NCI-H2196 (cell line): ENCODE data around the gene ADCY3.
A peak's percentile ranks its signal among the peaks of the same experiment; 100 is the strongest.

ENCODE experiments used
- DNase-seq: peaks from one replicate; lab custom pipeline; 2025; ENCODE audit not compliant: unreplicated experiment; lab: John Stamatoyannopoulos, UW

ADCY3 gene

GRCh38 chr2:24926220-24926601 lies 6.2 kb upstream of the ADCY3 start:
- no peak for DNase-seq

GRCh38 chr2:24925815-24926214 lies 5.8 kb upstream of the ADCY3 start:
- DNase-seq = no peak

DNA sequence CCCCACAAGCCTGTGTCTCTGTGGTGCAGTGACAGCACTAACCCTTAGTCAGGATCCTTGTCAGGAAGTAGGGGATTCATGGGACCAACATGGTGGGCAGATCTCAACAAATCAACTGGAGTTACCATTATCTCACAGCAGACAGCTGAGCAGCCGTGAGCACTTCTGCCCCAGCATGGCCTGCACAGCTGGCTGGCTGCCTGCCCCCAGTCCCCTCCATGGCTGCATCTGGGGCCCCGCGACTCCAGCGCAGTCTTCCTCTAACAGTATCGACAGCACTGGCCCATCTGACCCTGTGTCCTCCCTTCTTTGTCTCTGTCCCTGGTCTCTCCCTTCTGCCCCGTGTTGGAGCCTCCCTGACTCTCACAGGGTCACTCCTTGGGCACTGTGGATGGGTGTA lies 4.7 kb upstream of the ADCY3 start:
- DNase-seq = no peak

DNA sequence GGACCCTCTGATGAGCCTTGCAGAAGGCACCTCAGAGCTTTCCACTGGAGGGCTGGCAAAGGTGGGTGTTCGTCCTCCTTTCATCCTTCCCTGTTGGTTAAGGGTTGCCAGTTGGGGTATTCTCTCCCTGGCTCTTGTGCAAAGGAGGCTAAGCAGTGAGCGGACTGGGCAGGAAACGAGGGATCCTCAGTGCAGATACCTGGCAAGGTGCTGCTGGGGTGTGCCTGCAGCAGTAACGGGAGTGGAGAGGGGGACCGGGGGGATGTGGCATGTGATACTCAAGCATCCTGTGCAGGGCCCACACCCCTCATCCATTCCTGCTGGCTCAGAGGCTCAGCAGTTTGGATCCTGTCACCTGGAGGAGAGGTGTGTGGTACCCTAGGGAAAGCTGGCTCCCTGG lies 4.2 kb upstream of the ADCY3 start:
- DNase-seq = no peak

GRCh38 chr2:24923106-24923505 lies 3.1 kb upstream of the ADCY3 start:
- no peak for DNase-seq

GRCh38 chr2:24922556-24922955 lies 2.5 kb upstream of the ADCY3 start:
- DNase-seq = no peak

GRCh38 chr2:24920809-24921441 lies 888 bp upstream of the ADCY3 start:
- peak; percentile 18 for DNase-seq

GRCh38 chr2:24919506-24920097 lies 435 bp downstream of the ADCY3 start:
- peak; percentile 36 for DNase-seq

GRCh38 chr2:24919037-24919505 lies 966 bp downstream of the ADCY3 start:
- no peak for DNase-seq

DNA sequence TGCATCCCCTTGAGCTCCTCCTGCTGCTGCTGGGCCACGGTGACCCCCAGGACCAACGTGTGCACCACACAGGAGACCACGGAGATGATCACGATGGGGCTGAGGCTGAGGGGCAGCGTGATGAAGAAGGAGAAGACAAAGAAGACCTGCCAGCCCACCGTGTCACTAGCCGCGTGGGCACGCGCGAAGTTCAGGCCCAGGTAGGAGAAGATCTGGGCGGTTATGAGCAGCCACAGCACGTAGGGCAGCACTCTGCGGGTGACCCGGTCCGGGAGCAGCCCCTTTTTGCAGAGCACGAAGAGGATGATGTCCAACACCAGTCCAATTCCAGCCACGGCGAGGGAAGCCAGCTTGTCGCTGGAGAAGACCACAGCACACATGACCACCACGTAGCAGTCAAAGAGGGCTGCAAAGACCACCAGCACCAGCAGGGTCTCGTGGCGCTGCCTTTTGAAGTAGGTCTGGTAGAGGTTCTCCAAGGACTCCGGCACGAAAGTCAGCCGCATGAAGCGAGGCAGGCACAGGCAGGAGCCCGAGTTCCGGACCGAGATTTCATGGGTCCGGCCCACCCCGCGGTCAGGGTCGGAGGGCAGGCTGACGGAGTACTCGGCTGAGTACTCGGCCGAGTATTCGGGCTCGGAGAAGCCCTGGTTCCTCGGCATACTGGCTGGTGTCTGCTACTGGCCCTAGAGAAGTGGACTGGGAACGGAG lies 1.6 kb downstream of the ADCY3 start:
- DNase-seq = no peak

GRCh38 chr2:24917731-24918325 lies 2.2 kb downstream of the ADCY3 start:
- no peak for DNase-seq

GRCh38 chr2:24917086-24917485 lies 3.0 kb downstream of the ADCY3 start:
- no peak for DNase-seq

- DNase-seq = no peak
Observed at GRCh38 chr2:24915796-24916195, 4.2 kb downstream of the ADCY3 start.

DNA sequence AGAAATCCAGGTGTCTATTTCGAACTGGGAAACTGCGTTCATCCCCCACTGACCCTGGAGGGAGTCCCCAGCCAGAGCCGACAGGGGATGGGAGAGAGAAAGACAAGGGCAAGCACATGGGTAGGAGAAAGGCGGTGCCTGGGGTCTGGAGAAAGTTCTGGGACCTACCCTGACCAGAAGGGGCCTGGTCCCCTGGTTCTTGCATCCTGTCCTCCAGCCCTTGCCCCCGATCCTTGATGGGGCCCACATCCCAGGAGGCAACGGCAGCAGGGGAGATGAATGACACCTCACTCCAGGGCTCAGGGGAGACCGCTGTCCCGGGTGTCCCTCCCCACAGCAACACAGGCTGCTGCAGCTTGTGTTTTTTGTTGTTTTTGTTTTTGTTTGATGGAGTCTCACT lies 4.9 kb downstream of the ADCY3 start:
- no peak for DNase-seq

DNA sequence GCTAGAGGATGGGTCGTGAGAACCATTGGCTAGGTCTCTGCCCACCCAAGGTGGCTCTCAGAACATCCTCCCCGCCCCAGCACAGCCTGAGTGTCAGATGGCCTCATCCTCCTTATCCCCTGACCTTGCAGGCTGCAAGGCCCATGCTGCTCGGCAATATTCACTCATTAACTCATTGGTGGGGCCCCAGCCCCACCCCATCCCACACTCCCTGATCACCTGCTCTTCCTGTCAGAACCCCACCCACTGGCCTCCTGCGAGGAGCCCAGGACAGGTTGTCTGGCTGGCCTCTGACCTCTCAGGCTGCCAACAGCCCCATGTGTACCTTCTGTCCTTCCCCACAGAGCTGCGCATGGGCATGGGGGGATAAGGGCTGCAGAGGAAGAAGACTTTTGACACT lies 5.3 kb downstream of the ADCY3 start:
- no peak for DNase-seq

GRCh38 chr2:24913911-24914310 lies 6.1 kb downstream of the ADCY3 start:
- DNase-seq = no peak

DNA sequence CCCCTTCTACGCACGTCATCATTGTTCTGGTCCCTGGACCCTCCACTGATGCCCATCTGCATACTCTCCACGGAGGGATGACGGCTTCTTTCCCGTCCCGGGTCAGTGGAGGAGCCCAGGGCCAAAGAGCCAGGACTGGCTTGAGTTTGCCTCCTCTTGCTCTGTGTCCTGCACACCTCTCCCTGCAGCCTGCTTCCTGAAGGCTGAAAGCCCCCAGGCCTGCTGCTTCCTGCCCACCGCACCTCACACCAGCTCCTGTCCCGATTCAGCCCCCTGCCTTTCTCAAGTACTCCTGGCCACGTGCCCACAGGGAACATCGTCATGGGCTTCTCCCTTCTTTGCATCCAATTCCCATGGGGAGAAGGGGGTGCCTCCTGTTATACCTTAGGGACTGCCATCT lies 7.1 kb downstream of the ADCY3 start:
- DNase-seq = no peak

- no peak for DNase-seq
Observed at GRCh38 chr2:24912523-24912922, 7.5 kb downstream of the ADCY3 start.

DNA sequence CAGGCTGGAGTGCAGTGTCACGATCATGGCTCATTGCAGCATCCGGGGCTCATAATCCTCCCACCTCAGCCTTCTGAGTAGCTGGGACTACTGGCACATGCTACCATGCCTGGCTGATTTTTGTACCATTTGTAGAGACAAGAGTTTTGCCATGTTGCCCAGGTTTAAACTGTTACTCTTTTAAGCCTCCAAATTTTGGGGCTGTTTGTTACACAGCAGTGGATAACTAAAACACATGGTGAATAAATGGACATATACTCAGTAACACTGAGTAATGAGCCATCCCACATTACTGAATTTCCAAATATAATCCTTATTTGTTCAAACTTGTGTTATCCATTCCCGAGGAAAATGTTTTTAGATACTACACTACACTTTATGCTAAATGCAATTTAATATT lies 9.8 kb downstream of the ADCY3 start:
- no peak for DNase-seq

DNA sequence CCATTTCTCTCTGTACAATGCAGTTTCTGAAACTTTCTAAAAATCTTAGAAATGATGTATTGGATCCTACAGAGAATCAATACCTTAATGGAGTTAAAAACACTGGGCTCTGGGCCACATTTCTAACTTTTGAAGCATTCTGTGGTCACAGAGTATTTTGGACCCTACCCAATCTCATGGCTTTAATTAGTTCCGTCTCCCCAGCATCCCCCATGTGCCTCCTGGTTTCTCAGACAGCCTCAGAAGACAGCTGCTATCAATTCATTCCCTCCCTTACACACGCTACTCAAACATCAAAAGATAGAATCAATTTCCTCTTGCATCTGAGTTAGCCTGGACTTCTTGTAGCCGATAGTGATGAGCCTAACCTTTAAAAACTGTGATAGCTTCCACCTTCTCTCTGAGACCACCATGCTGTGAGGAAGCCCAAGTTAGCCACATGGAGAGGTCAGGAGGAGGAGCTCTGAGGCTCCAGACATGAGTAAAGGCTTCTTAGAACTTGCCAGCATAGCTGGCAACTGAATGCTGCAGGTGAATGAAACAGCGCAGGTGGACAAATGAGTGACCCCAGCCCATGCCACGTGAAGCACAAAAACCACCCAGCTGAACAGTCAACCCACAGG lies 10.4 kb downstream of the ADCY3 start:
- no peak for DNase-seq

DNA sequence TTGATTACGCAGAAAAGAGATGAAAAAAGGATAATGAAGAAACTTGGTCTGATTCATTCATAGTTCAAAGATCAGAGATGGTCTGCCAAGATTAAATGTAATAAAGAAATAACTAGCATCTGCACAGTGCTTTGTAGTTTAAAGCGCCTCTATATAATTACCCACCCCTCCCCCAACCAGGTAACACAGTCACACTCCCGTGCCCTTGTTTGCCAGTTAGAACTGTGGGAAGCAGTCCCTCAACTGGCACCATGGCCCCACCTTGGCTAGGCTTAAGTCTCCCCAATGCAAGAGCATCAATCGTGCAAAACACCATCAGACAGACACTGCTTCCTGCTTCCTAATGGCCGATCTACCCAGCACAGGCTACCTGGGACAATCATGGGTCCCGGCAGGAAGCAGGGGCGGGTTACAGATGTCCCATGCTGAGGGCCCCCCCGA lies 11.6 kb downstream of the ADCY3 start:
- DNase-seq = no peak

- DNase-seq = no peak
Observed at GRCh38 chr2:24907116-24907515, 12.9 kb downstream of the ADCY3 start.
